Measurements from ENCODE around the gene CLDN19.
"Not testable (repeated sequence)": the region's sequence is repeated elsewhere in the genome, so short reads cannot be mapped to it uniquely, and the experiment has no call there.

Gene CLDN19

GRCh38 chr1:42741706-42742105 is 1.7 kb upstream of the CLDN19 start:
- DNase-seq (ENCODE audit: insufficient read length, low spot score), result no peak
- FAIRE-seq, result no peak

- DNase-seq (ENCODE audit: insufficient read length, low spot score) (no peak), FAIRE-seq (no peak)
These were observed 980 bp upstream of the CLDN19 start for GRCh38 chr1:42740851-42741580.

- no peak for DNase-seq (ENCODE audit: insufficient read length, low spot score)
- no peak for FAIRE-seq
These were observed 1.3 kb downstream of the CLDN19 start for GRCh38 chr1:42738678-42739226.

GRCh38 chr1:42737986-42738677 is 1.9 kb downstream of the CLDN19 start:
- DNase-seq (ENCODE audit: insufficient read length, low spot score) (no peak), FAIRE-seq (no peak)

- peak; percentile 79 for FAIRE-seq
- peak; percentile 40 for DNase-seq (ENCODE audit: insufficient read length, low spot score)
These were observed 2.8 kb downstream of the CLDN19 start for GRCh38 chr1:42737257-42737656.

GRCh38 chr1:42736571-42737200 is 3.4 kb downstream of the CLDN19 start:
- FAIRE-seq, result no peak
- no peak for DNase-seq (ENCODE audit: insufficient read length, low spot score)

GRCh38 chr1:42736152-42736551 is 3.9 kb downstream of the CLDN19 start:
- FAIRE-seq (no peak), DNase-seq (ENCODE audit: insufficient read length, low spot score) (no peak)

GRCh38 chr1:42735477-42736105 is 4.4 kb downstream of the CLDN19 start:
- FAIRE-seq (no peak), DNase-seq (ENCODE audit: insufficient read length, low spot score) (no peak)

- FAIRE-seq (no peak), DNase-seq (ENCODE audit: insufficient read length, low spot score) (no peak)
These were observed 5.0 kb downstream of the CLDN19 start for GRCh38 chr1:42735056-42735455.

GRCh38 chr1:42734201-42735035 is 5.6 kb downstream of the CLDN19 start:
- FAIRE-seq, result no peak
- DNase-seq (ENCODE audit: insufficient read length, low spot score), result no peak

- FAIRE-seq (no peak), DNase-seq (ENCODE audit: insufficient read length, low spot score) (no peak)
These were observed 6.4 kb downstream of the CLDN19 start for GRCh38 chr1:42733415-42734200.

GRCh38 chr1:42732126-42732680 is 7.8 kb downstream of the CLDN19 start:
- FAIRE-seq (no peak), DNase-seq (ENCODE audit: insufficient read length, low spot score) (no peak)

- no peak for DNase-seq (ENCODE audit: insufficient read length, low spot score)
- FAIRE-seq, result no peak
These were observed 8.5 kb downstream of the CLDN19 start for GRCh38 chr1:42731585-42731984.

GRCh38 chr1:42730988-42731387 is 9.0 kb downstream of the CLDN19 start:
- FAIRE-seq, result no peak

GRCh38 chr1:42730002-42730401 is 10.0 kb downstream of the CLDN19 start:
- no peak for DNase-seq (ENCODE audit: insufficient read length, low spot score)
- FAIRE-seq, result no peak

More at GRCh38 chr1:42730988-42731387, 9.0 kb downstream of the CLDN19 start:
- DNase-seq (ENCODE audit: insufficient read length, low spot score), result no peak

GRCh38 chr1:42725820-42726219 is 14.2 kb downstream of the CLDN19 start:
- FAIRE-seq; DNase-seq (ENCODE audit: insufficient read length, low spot score): not testable (repeated sequence)

- no peak for FAIRE-seq
- DNase-seq (ENCODE audit: insufficient read length, low spot score), result no peak
These were observed 16.5 kb downstream of the CLDN19 start for GRCh38 chr1:42723511-42723910.

GRCh38 chr1:42722403-42722802 is 17.6 kb downstream of the CLDN19 start:
- DNase-seq (ENCODE audit: insufficient read length, low spot score); FAIRE-seq: not testable (repeated sequence)

GRCh38 chr1:42721926-42722325 is 18.1 kb downstream of the CLDN19 start:
- FAIRE-seq, result no peak

More at GRCh38 chr1:42721926-42722325, 18.1 kb downstream of the CLDN19 start:
- no peak for DNase-seq (ENCODE audit: insufficient read length, low spot score)
